Fibroblast of peridontal ligament (primary cell): Measurements from ENCODE around the gene CDHR1.

Experiments
- DNase-seq: peaks from one replicate; pipeline ENCODE4 v3.0.0-alpha.2; 2010; ENCODE audit errors: extremely low read depth

CDHR1 gene

GRCh38 chr10:84230359-84230758 lies 36.0 kb downstream of the CDHR1 start:
- DNase-seq = no peak

GRCh38 chr10:84232376-84232775 lies 38.0 kb downstream of the CDHR1 start:
- DNase-seq = no peak

GRCh38 chr10:84233940-84234339 lies 39.6 kb downstream of the CDHR1 start:
- DNase-seq = no peak

DNA sequence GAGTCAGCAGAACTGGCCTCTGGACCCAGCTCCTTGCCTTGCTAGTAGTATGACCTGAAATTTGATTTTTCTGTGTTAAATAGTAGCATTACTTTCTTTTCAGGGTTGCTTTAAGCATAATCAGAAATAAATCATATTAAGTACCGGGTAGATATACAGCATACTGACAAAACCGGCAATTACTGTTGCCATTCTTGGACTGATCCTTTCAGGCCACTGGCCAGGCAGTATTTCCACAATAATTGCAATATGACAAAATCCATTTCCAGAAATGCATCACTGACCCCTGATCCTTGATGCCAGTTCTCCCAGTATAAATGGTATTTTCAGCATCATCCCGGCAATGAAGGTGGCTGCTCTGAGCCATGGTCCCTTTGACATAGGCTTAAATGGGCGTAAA lies 40.1 kb downstream of the CDHR1 start:
- DNase-seq = no peak

- DNase-seq = no peak
Measured at GRCh38 chr10:84235096-84235495, 40.8 kb downstream of the CDHR1 start.

- DNase-seq = no peak
Measured at GRCh38 chr10:84236807-84237198, 42.5 kb downstream of the CDHR1 start.

- no peak for DNase-seq
Measured at GRCh38 chr10:84237199-84238051, 43.1 kb downstream of the CDHR1 start.

DNA sequence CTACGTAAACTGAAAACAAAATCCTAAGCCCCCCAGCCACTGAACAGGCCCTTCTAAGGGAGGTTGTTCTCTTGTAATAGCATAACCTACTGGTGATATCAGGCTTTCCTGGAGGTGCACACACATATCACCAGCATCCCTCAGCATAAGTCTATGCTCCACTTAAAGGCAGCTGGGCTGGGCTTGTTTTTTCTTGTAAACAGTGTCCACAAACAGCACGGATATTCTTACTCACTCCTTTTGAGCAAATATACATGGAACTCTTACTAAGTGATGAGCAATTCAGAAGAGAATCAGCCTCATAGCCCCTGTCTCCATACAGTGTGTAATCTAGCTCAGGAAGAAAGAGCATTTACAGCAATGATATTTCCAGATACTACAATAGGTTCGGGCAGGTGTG lies 44.6 kb downstream of the CDHR1 start:
- no peak for DNase-seq

DNA sequence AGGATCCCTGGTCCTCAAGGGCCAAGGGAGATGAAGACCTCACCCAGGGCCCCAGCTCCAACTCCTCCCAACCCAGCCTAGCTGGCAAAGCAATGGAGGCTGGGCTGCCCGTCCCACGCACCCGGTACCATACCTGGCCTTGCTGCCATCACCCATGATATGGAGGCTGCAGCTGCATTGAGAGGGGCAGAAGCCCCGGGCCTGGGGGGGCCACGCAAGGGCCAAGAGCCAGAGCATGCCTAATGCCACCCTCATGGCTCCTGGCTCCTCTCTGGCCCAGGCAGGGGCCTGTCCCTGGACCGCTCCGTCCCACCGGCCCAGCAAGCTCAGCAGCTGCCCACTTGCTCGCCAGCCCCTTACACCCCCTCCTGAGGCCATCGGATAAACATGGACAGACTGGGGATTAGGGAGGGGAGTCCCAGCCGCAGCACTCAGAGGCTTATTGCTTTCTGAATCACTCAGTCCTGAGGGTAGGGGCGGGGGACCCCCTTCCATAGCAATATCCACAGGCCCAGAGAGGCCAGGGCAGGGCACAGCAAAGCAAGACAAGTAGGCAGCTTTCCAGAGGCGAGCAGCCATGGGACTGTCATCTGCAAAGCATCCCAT lies 47.0 kb downstream of the CDHR1 start, which contains the start of gene LRIT1:
Gene LRIT1 (minus strand): TSS at position 362 of the 606 bp plus-strand sequence. CDS start 107 bp downstream, at position 255.
- no peak for DNase-seq

DNA sequence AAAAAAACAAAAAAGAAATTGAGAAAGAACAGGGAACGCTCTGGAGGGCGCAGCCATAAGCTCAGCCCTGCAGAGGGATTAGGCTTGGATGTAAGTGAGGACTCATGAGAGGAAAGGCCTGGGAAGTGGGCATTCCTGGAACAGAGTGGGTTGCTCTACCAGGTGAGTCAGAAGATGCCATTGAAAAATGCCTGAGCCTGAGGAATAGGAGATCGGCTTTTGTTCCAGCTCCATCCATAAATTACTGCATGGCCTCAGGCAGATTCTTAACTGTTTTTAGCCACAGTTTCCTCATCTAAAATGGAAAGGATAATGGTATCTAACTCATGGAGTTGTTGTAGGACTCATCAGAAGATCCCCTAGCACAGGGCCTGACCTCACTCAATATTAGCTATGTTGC lies 49.4 kb downstream of the CDHR1 start:
- no peak for DNase-seq

DNA sequence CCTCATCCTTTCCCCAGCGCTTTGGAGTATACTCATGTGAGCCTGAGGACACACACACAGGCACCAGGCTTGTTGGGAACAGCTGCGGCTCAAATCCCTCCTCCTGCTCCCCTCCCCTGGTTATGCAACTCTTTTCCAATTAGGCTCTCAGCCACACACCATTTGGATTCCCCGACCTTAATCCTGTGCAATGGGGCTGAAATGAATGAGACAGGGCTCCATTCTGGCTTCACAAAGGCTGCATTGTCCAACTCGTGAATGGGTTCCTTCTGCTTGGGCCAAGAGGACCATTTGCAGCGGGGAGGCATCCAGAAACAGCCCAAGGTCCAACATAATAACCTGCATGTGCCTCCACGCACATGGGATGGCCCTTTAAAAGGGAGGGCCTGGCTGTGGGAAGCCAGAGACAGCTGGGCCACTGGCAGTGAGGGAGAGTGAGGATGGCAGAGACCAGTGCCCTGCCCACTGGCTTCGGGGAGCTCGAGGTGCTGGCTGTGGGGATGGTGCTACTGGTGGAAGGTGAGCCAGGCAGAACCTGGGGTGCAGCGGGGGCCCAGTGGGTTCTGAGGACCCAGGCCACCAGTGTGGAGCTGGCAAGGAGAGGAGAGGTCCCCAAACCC lies 50.4 kb downstream of the CDHR1 start, which contains the start of gene RGR:
Gene RGR (plus strand): TSS at position 403 of the 620 bp plus-strand sequence. CDS start 38 bp downstream, at position 441.
- DNase-seq = no peak

DNA sequence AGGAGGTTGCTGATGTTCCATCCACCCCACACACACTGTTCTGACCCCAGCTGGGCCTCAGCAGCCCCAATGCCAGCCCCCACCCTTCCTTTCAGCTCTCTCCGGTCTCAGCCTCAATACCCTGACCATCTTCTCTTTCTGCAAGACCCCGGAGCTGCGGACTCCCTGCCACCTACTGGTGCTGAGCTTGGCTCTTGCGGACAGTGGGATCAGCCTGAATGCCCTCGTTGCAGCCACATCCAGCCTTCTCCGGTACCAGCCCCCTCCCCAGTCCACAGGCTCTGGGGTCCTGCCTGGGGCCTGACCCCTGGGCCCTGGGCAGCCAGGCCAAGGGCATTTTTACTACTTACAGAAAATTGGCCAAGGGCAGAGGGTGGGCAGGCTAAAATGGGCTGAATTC lies 53.2 kb downstream of the CDHR1 start:
- DNase-seq = no peak

GRCh38 chr10:84248794-84249193 lies 54.5 kb downstream of the CDHR1 start:
- DNase-seq = no peak

DNA sequence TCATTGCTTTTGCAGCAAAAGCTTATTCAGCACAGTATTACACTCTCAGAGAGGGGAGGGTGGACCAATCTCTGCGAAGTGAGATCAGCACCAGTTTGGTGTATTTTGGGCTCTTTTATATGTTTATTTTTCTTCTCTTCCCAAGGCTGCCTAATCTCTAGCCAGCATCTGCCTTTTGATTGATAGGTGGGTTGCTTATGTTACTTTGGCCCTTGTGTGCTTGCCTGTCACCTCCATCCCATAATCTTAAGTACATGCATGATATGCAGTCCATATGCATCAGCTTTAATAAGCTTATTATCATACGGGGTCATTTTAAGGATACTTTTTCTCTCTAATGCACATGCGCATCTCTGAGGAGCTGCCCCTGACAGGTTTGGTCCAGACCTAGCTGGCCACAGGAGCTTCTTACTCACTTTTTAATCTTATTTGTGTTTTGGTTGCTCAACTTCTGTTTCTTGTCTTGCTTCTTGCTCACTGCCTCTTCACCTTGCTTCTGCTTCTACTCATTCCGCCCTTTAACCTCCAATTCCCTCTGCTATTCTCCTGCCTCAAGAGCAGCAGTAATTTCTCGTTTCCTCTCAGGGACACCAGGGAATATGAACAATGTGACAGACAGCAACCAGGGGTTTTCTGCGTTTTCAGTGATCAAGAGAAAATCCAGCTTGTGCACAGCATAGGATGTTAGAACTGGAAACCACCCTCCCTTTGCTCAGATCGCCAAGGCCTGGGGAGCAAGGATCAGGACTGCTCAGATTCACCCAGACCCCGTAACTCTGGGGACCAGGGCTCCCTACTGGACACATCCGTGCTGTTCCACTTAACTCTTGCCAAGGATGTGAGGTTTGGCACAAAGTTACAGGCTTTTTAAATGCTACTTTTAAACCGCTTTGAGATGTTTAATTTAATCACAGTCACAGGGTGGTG lies 60.5 kb downstream of the CDHR1 start:
- DNase-seq = no peak

GRCh38 chr10:84256510-84257342 lies 62.4 kb downstream of the CDHR1 start:
- peak; percentile 25 for DNase-seq

GRCh38 chr10:84257343-84258020 lies 63.1 kb downstream of the CDHR1 start:
- DNase-seq = no peak

- no peak for DNase-seq
Measured at GRCh38 chr10:84258034-84258695, 63.8 kb downstream of the CDHR1 start.

DNA sequence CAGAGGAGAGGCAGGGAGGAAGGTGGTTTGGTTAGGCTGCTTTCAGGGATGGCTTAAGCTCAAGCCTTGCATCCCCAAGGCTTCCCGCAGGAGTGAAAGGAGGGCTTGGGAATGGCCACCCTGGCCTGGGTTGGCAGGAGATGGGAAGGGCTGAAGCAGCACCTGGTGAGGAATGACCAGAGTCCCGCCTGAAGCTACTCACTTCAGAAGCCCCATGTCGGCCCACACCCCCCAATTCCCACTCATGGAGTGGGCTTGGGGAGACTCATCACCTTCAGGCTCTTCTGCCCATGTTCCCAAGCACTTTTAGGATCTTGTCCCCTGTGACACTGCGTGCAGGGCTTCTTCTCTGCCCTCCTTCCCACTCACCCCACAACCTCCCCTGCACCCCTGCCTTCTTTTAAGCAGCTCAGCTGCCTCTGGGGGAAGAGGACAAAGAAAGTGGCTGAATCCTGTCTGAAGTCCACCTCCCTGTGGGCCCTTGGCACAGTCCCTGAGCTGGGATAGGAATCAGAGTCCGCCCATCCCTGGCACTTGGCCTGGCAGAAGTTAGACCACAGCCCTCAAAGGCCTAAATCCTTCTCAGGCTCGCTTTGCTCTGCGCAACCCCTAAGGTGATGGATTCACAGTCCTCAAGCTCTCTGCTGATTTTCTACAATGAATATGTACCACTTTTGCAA lies 67.0 kb downstream of the CDHR1 start:
- no peak for DNase-seq
